H1 (cell line): Measurements from ENCODE around the gene TPRN. TPM values are rescaled to one million over a fixed set of nuclear protein-coding genes. Genes with fewer than 3 reads are reported as not detected.

Experiments used
- CTCF ChIA-PET: fragments of 300-600 bp; sonication (Branson Sonifier 250); formaldehyde crosslinking; loops from one replicate; lab custom pipeline; 2021; ENCODE audit not compliant: partially characterized antibody; lab: Charles Lee
- POLR2A ChIA-PET: fragments of 300-600 bp; sonication (Branson Sonifier 250); formaldehyde crosslinking; loops from one replicate; lab custom pipeline; 2021; ENCODE audit warnings: inconsistent platforms; ENCODE audit not compliant: partially characterized antibody; lab: Charles Lee
- DNase-seq, 2 experiments: peaks; one replicate each; pipeline versions ENCODE4 v3.0.0 to v3.0.0-alpha.2; 2010 to 2022; ENCODE audit warnings: low spot score in 2 of 2, low read depth in 1 of 2, mixed read lengths in 1 of 2
- FAIRE-seq: peaks from 2 replicates; lab custom pipeline; 2011; peaks lifted over from hg19 to GRCh38; lab: Jason Lieb, UNC
- H2AFZ ChIP-seq: 2 replicates; pipeline ENCODE4 v1.8.1; 2012; ENCODE audit warnings: low read length, inconsistent platforms
- H2AK5ac ChIP-seq: 2 replicates; pipeline ENCODE4 v1.6.1; 2013; ENCODE audit warnings: low read depth, low read length
- H2BK120ac ChIP-seq: replicated peaks from 2 replicates; pipeline ENCODE3; 2013; ENCODE audit warnings: low read depth, low read length, inconsistent platforms
- H2BK12ac ChIP-seq: 2 replicates; pipeline ENCODE4 v1.6.1; 2013; ENCODE audit warnings: low read depth, low read length
- H2BK15ac ChIP-seq: 2 replicates; pipeline ENCODE4 v1.6.1; 2013; ENCODE audit warnings: low read length
- H2BK20ac ChIP-seq: 2 replicates; pipeline ENCODE4 v1.6.1; 2013; ENCODE audit warnings: low read length
- H2BK5ac ChIP-seq: 2 replicates; pipeline ENCODE4 v1.6.1; 2013; ENCODE audit warnings: low read depth, low read length
- H3K14ac ChIP-seq: 2 replicates; pipeline ENCODE4 v1.6.1; 2013; ENCODE audit warnings: inconsistent platforms; ENCODE audit not compliant: insufficient read length
- H3K18ac ChIP-seq: 2 replicates; pipeline ENCODE4 v1.6.1; 2013; ENCODE audit warnings: low read length; ENCODE audit errors: extremely low read depth
- H3K23ac ChIP-seq: 2 replicates; pipeline ENCODE4 v1.6.1; 2013; ENCODE audit warnings: inconsistent platforms; ENCODE audit not compliant: insufficient read length
- H3K23me2 ChIP-seq: 2 replicates; pipeline ENCODE4 v1.6.1; 2013; ENCODE audit warnings: low read depth, low read length
- H3K27ac ChIP-seq: 2 replicates; pipeline ENCODE4 v1.6.1; 2011; ENCODE audit warnings: low read depth, low read length, inconsistent platforms
- H3K27me3 ChIP-seq, 4 experiments: replicated peaks in 1 of 4; 1 replicate in 1 of 4; 2 replicates in 3 of 4; pipeline versions ENCODE4 v1.6.1 to v1.8.1; 2011 to 2013; ENCODE audit warnings: low read length in 3 of 4, mild to moderate bottlenecking in 3 of 4, inconsistent platforms in 2 of 4, mixed read lengths in 2 of 4, moderate library complexity in 1 of 4; ENCODE audit not compliant: control insufficient read depth in 3 of 4, insufficient read depth in 3 of 4; ENCODE audit errors: extremely low read depth in 1 of 4
- H3K36me3 ChIP-seq, 4 experiments: 2 replicates each; pipeline versions ENCODE4 v1.6.1 to v1.8.1; 2011 to 2013; ENCODE audit warnings: mild to moderate bottlenecking in 4 of 4, low read length in 3 of 4, moderate library complexity in 2 of 4, control low read depth in 1 of 4, inconsistent platforms in 1 of 4; ENCODE audit not compliant: insufficient read depth in 4 of 4, control insufficient read depth in 2 of 4
- H3K4ac ChIP-seq: replicated peaks from 2 replicates; pipeline ENCODE3; 2013; ENCODE audit warnings: low read length, low read depth, mixed read lengths, inconsistent platforms; ENCODE audit not compliant: insufficient read length
- H3K4me1 ChIP-seq, 4 experiments: replicated peaks in 1 of 4; 1 replicate in 1 of 4; 2 replicates in 3 of 4; pipeline versions ENCODE4 v1.6.1 to v1.8.1; 2011 to 2013; ENCODE audit warnings: low read length in 3 of 4, inconsistent platforms in 2 of 4, mixed read lengths in 1 of 4; ENCODE audit not compliant: insufficient read depth in 4 of 4, control insufficient read depth in 3 of 4
- H3K4me2 ChIP-seq, 2 experiments: 2 replicates each; pipeline versions ENCODE4 v1.6.1 to v1.8.1; 2011 to 2013; ENCODE audit warnings: low read depth in 2 of 2, low read length in 2 of 2, control low read depth in 1 of 2, inconsistent platforms in 1 of 2, mild to moderate bottlenecking in 1 of 2; ENCODE audit not compliant: insufficient read depth in 1 of 2
- H3K4me3 ChIP-seq, 4 experiments: fragments of 200-600, 300-600 bp in 1 of 4; sonication (generic), shearing (Covaris generic), sonication (Bioruptor Twin) in 1 of 4; 2 replicates each; pipeline versions ENCODE4 v1.5.1 to v1.8.1; 2011 to 2016; ENCODE audit warnings: low read length in 4 of 4, low read depth in 3 of 4, control low read depth in 2 of 4, inconsistent platforms in 2 of 4, mild to moderate bottlenecking in 2 of 4, mixed read lengths in 1 of 4, moderate library complexity in 1 of 4; ENCODE audit not compliant: insufficient read depth in 2 of 4; ENCODE audit errors: extremely low read depth in 1 of 4
- H3K56ac ChIP-seq: replicated peaks from 2 replicates; pipeline ENCODE3; 2013; ENCODE audit warnings: low read depth, mild to moderate bottlenecking, mixed read lengths, low read length, inconsistent platforms; ENCODE audit not compliant: insufficient read length
- H3K79me1 ChIP-seq: 2 replicates; pipeline ENCODE4 v1.6.1; 2013; ENCODE audit warnings: low read depth, low read length, control low read depth
- H3K79me2 ChIP-seq, 2 experiments: 2 replicates each; pipeline versions ENCODE4 v1.6.1 to v1.8.1; 2012 to 2013; ENCODE audit warnings: low read length in 2 of 2, mild to moderate bottlenecking in 2 of 2, inconsistent platforms in 1 of 2; ENCODE audit not compliant: insufficient read depth in 2 of 2, control insufficient read depth in 1 of 2
- H3K9ac ChIP-seq, 4 experiments: replicated peaks in 1 of 4; 1 replicate in 1 of 4; 2 replicates in 3 of 4; pipeline versions ENCODE4 v1.6.1 to v1.8.1; 2011 to 2013; ENCODE audit warnings: low read depth in 3 of 4, low read length in 3 of 4, control low read depth in 2 of 4, mild to moderate bottlenecking in 2 of 4, moderate library complexity in 2 of 4, inconsistent platforms in 1 of 4; ENCODE audit errors: extremely low read depth in 1 of 4
- H3K9me3 ChIP-seq, 2 experiments: 2 replicates each; pipeline versions ENCODE4 v1.6.1 to v1.8.1; 2012 to 2013; ENCODE audit warnings: mild to moderate bottlenecking in 2 of 2, moderate library complexity in 2 of 2, control low read depth in 1 of 2, inconsistent platforms in 1 of 2, low read depth in 1 of 2, low read length in 1 of 2, mixed read lengths in 1 of 2; ENCODE audit not compliant: insufficient read depth in 2 of 2
- H4K20me1 ChIP-seq, 2 experiments: replicated peaks in 1 of 2; 2 replicates each; pipeline versions ENCODE3 to v1.8.1; 2011 to 2013; ENCODE audit warnings: inconsistent platforms in 2 of 2, low read length in 2 of 2, mild to moderate bottlenecking in 1 of 2; ENCODE audit not compliant: insufficient read depth in 2 of 2, control insufficient read depth in 1 of 2
- H4K5ac ChIP-seq: 2 replicates; pipeline ENCODE4 v1.6.1; 2013; ENCODE audit warnings: low read length, low read depth, mixed read lengths, inconsistent platforms; ENCODE audit not compliant: insufficient read length
- H4K8ac ChIP-seq: 2 replicates; pipeline ENCODE4 v1.8.0; 2013; ENCODE audit warnings: mild to moderate bottlenecking, moderate library complexity, low read length, inconsistent platforms; ENCODE audit not compliant: insufficient read depth; ENCODE audit errors: extremely low read depth
- H4K91ac ChIP-seq: replicated peaks from 2 replicates; pipeline ENCODE3; 2013; ENCODE audit warnings: low read length, mixed read lengths, inconsistent platforms; ENCODE audit not compliant: insufficient read length
- BACH1 ChIP-seq: IDR thresholded peaks from 2 replicates; pipeline ENCODE4 v1.6.1; 2012; ENCODE audit warnings: low read length, improper control_type of control experiment
- BRCA1 ChIP-seq: IDR thresholded peaks from 2 replicates; pipeline ENCODE4 v1.6.1; 2012; ENCODE audit warnings: low read depth, low read length, improper control_type of control experiment
- SRF ChIP-seq: IDR thresholded peaks from 2 replicates; pipeline ENCODE4 v1.6.1; 2011; ENCODE audit warnings: mild to moderate bottlenecking, low read depth, low read length, moderate library complexity
- WGBS, 2 experiments: shearing (Covaris generic) in 1 of 2; methylation state at CpG; one replicate each; pipeline versions ENCODE4 v1.1.6 to v1.1.7; 2013 to 2015; ENCODE audit warnings: low lambda C conversion rate in 2 of 2, mixed read lengths in 2 of 2, inconsistent platforms in 1 of 2, low coverage in 1 of 2, missing lambda C conversion rate in 1 of 2; ENCODE audit not compliant: insufficient replicate concordance in 2 of 2, insufficient coverage in 1 of 2, insufficient read length in 1 of 2; ENCODE audit errors: extremely low coverage in 1 of 2, missing lambda C conversion rate in 1 of 2; 5-methylcytosine and 5-hydroxymethylcytosine counted together
- polyA plus RNA-seq, 7 experiments: library from polyadenylated mRNA; depleted of rRNA in 3 of 7; stranded (reverse) in 5 of 7; unstranded in 2 of 7; fragments of >200 nt in 5 of 7; fragments of 200-250 nt in 2 of 7; gene quantifications; 1 replicate in 5 of 7; 2 replicates in 1 of 7; 4 replicates in 1 of 7; pipeline versions ENCODE4 v1.2.1 to v1.2.3, GENCODE V29; 2011 to 2013; ENCODE audit warnings: missing spikeins in 2 of 7, mixed read lengths in 2 of 7
- total RNA-seq: library from RNA; stranded (reverse); fragmentation: NEBNext Ultra II Directional; extraction: Animal tissue kit (Norgen Biotek cat#: 25700); gene quantifications from 2 replicates; pipeline ENCODE4 v1.2.1, GENCODE V29; 2021

Gene TPRN
- total and polyA plus RNA-seq, 2 of the 8 experiments (the other 6 are each of a cell fraction or from before 2014, with no cell fraction given): 9.7 to 23.2 TPM

DNA sequence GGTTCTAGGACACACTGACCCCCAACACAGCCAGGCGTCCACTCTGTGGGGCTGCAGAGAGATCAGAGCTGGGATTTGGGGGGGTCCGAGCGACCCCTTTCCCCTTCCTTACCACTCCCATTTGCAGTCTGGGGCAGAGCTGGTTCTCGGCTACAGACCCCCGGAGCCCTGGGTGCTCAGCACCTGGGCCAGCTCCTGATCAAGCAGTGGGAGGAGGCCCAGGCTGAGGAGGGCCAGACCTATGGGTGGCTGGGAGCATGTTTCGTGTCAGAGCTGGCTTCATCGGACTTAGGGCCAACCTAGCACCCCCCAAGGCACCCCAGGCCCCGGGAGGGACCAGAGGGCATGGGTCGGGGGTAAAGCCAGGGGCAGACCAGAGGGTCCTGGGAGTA lies 54.0 kb downstream of the TPRN start:
- Histone ChIP-seq H2BK20ac (no peak overlapping the region), H3K79me2 (no peaks in the 10 kb centered on the region), H2BK15ac (no peak overlapping the region), H2AFZ (no peak overlapping the region), H3K9me3 (no peaks in the 10 kb centered on the region), H2BK12ac (no peak overlapping the region), H3K23ac (no peak overlapping the region), H4K5ac (no peak overlapping the region), H4K91ac (no peak overlapping the region), H3K23me2 (no peaks in the 10 kb centered on the region), H3K4me1 (peaks cover 0 to 9% (median 0%) of the 10 kb centered on the region in 4 experiments; a peak in 1 of 7 replicates), H3K56ac (no peak overlapping the region), H3K4ac (no peak overlapping the region), H3K18ac (no peak overlapping the region), H3K79me1 (no peaks in the 10 kb centered on the region), H3K36me3 (no peaks in the 10 kb centered on the region), H2BK5ac (no peak overlapping the region), H2BK120ac (no peak overlapping the region), H3K9ac (no peak overlapping the region), H3K27me3 (peaks cover 0 to 24% (median 21%) of the 10 kb centered on the region in 4 experiments; a peak in 6 of 7 replicates), H4K8ac (no peak overlapping the region), H4K20me1 (peaks cover 0 to 11% of the 10 kb centered on the region in 2 experiments), H2AK5ac (no peak overlapping the region), H3K4me2 (no peak overlapping the region), H3K14ac (no peak overlapping the region), H3K27ac (no peak overlapping the region), H3K4me3 (no peak overlapping the region)
- POLR2A ChIA-PET: interaction anchor here (0.9 to 1.3 kb wide), 2 partner anchors 8 to 77 kb away, joined by 3 to 7 read pairs; partner anchors contain the start of gene GRIN1
- CTCF ChIA-PET: interaction anchor here (0.7 to 1.4 kb wide), 7 partner anchors 16 to 117 kb away, joined by 3 read pairs; no protein-coding TSS in a partner anchor
- WGBS, 2 experiments: 85% methylated on average over 4 of the region's 9 CpGs; no CpG with 5 or more reads in 1 of the 2 experiments
- DNase-seq: no peak
- FAIRE-seq: no peak
- TF ChIP-seq BACH1 (no peak), SRF (no peak), BRCA1 (no peak)
